Body of pancreas (tissue), 4 donors: ENCODE results near the gene TLX2. TPM values are rescaled to one million over a fixed set of nuclear protein-coding genes. Genes with fewer than 3 reads are reported as not detected.

Source experiments
- ATAC-seq: fragments of 150-250 bp; one replicate; pipeline ENCODE4 v1.9.1; 2016
- DNase-seq, 4 donors: peaks; one replicate each; pipeline ENCODE4 v3.0.0-alpha.2; 2019
- H3K27ac ChIP-seq, 4 donors: fragments of 200-600 bp; sonication (generic); 1 replicate in 3 of 4; 2 replicates in 1 of 4; pipeline versions ENCODE4 v1.5.1 to v1.6.1; 2016 to 2019; ENCODE audit warnings: mild to moderate bottlenecking in 1 of 4, mixed read lengths in 1 of 4, moderate library complexity in 1 of 4
- H3K27me3 ChIP-seq, 2 donors: fragments of 200-600 bp; sonication (generic); one replicate each; pipeline ENCODE4 v1.6.0; 2016; ENCODE audit warnings: mild to moderate bottlenecking in 1 of 2
- H3K36me3 ChIP-seq, 2 donors: fragments of 200-600 bp; sonication (generic); replicated peaks in 1 of 2; 2 replicates each; pipeline ENCODE4 v1.5.1; 2016; ENCODE audit warnings: low read depth in 2 of 2; ENCODE audit not compliant: insufficient read depth in 1 of 2
- H3K4me1 ChIP-seq: fragments of 200-600 bp; sonication (generic); one replicate; pipeline ENCODE4 v1.6.0; 2016
- H3K4me3 ChIP-seq, 2 donors: fragments of 200-600 bp; sonication (generic); 1 replicate in 1 of 2; 2 replicates in 1 of 2; pipeline ENCODE4 v1.5.1; 2016 to 2019
- H3K9me3 ChIP-seq, 3 donors: fragments of 200-600 bp; sonication (generic); 1 replicate in 2 of 3; 2 replicates in 1 of 3; pipeline ENCODE4 v1.5.1; 2016
- POLR2A ChIP-seq, 3 donors: fragments of 450-650 bp; IDR thresholded peaks; one replicate each; pipeline ENCODE4 v1.6.1; 2016; ENCODE audit warnings: antibody characterized with exemption in 3 of 3, mild to moderate bottlenecking in 2 of 3
- whole genome bisulfite sequencing, 2 donors: methylation state at CpG; one replicate each; pipeline ENCODE4 v1.1.5; 2017; 5-methylcytosine and 5-hydroxymethylcytosine counted together
- intact Hi-C: fragments of 100-400 bp; cut with DNase I; formaldehyde crosslinking; loops from one replicate; pipeline ENCODE4 v1.15.1; 2023
- total RNA-seq, 2 donors: library from RNA; depleted of rRNA; stranded (reverse); fragments of >200 nt; gene quantifications; one replicate each; pipeline ENCODE4 v1.1.0, GENCODE V29; 2016
- TF ChIP-seq, protein P1 (sequence below), 7 experiments: fragments of 450-650 bp in 4 of 7; fragments of 200-600 bp in 3 of 7; sonication (generic) in 3 of 7; IDR thresholded peaks; one replicate each; pipeline ENCODE4 v1.5.1; 2016 to 2019; ENCODE audit warnings: antibody characterized with exemption in 7 of 7

Gene TLX2
- total RNA-seq, 2 donors from 2014 or later: not detected

DNA sequence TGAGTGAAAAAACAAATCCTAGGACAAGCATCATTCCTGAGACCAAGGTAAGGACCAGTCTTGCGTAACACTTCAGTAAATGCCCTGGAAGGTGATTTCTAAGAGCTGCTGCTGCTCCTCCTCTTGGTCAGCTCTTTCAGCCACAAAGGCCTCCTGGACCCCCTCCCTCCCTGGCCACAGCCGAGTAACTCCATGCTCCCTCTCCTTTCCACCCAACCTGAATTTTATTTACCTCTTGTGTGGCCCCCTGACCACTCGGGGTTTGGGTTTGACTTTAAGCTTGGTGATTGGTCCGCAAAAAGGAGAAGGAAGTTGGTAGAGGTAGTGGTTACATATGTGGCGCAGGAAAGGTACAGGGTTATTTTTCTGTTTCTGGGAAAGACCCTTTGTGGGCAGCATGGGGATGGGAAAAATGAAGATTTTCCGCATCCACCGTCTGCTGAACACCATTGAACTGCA is 24.7 kb downstream of the TLX2 start:
- no peak for ATAC-seq
- Histone ChIP-seq H3K27ac (no peak overlapping the region), H3K4me3 (no peak overlapping the region), H3K4me1 (no peaks in the 10 kb centered on the region), H3K9me3 (no peaks in the 10 kb centered on the region), H3K36me3 (no peaks in the 10 kb centered on the region), H3K27me3 (no peaks in the 10 kb centered on the region)
- TF ChIP-seq, protein P1, sequence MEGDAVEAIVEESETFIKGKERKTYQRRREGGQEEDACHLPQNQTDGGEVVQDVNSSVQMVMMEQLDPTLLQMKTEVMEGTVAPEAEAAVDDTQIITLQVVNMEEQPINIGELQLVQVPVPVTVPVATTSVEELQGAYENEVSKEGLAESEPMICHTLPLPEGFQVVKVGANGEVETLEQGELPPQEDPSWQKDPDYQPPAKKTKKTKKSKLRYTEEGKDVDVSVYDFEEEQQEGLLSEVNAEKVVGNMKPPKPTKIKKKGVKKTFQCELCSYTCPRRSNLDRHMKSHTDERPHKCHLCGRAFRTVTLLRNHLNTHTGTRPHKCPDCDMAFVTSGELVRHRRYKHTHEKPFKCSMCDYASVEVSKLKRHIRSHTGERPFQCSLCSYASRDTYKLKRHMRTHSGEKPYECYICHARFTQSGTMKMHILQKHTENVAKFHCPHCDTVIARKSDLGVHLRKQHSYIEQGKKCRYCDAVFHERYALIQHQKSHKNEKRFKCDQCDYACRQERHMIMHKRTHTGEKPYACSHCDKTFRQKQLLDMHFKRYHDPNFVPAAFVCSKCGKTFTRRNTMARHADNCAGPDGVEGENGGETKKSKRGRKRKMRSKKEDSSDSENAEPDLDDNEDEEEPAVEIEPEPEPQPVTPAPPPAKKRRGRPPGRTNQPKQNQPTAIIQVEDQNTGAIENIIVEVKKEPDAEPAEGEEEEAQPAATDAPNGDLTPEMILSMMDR (IDR thresholded peaks at IDR 0.05): no peak
- no peak for TF ChIP-seq POLR2A (IDR thresholded peaks at IDR 0.05)
- intact Hi-C loops: no loop called here
- no peak for DNase-seq
- 48 to 53% methylated on average over 7 of the region's 7 CpGs for WGBS, 2 donors

DNA sequence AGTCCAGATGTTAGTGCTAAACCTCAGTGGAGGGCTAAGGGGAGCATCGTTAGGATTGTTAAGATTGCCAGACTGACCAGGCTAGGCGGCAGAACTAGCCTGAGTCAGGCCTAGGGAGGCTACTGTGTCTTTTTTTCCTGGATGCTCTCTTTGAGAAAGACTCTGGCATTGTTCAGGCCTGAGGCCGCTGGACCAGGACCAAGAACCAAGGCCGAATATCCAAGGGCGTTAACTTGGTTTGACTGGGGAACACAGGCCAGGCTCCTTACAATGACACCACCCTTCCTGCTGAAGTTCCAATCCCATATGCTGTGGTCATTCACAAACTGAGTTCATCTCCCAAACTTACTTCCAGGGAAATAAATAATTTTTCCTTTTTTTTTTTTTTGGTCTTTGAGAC is 26.0 kb downstream of the TLX2 start:
- H3K4me1 ChIP-seq: no peaks in the 10 kb centered on the region
- H3K4me3 ChIP-seq: no peak overlapping the region
- no peak overlapping the region for H3K27ac ChIP-seq
- H3K36me3 ChIP-seq: no peaks in the 10 kb centered on the region
- intact Hi-C loops: no loop called here
- no peak for TF ChIP-seq POLR2A (IDR thresholded peaks at IDR 0.05)
- TF ChIP-seq, protein P1 (IDR thresholded peaks at IDR 0.05): no peak
- ATAC-seq (peak; percentile 24), DNase-seq (no peak)
- 49 to 64% methylated on average over 5 of the region's 5 CpGs for WGBS, 2 donors
- no peaks in the 10 kb centered on the region for H3K9me3 ChIP-seq
- H3K27me3 ChIP-seq: no peaks in the 10 kb centered on the region

DNA sequence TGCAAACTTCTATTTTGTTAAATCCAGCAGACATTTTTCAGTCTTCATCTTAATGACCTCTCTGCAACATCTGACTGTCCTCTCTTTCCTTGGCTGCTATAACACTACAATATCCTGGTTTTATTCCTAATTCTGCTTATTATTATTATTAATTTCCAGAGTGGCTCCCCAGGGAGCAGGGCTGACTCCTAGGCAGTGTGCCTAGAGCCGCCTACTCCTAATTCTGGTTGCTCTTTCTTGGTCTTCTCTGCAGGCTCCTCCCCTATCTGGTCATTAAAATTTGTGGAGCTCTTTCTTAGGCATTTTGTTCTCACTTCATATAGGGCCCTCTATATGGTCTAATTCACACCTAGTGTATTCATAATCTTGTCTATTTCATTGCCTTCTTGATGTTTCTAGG is 28.7 kb downstream of the TLX2 start:
- H3K36me3 ChIP-seq: no peaks in the 10 kb centered on the region
- H3K27me3 ChIP-seq: no peaks in the 10 kb centered on the region
- H3K9me3 ChIP-seq: no peaks in the 10 kb centered on the region
- 64 to 70% methylated on average over 1 of the region's 1 CpG for WGBS, 2 donors
- ATAC-seq: no peak
- TF ChIP-seq, protein P1 (IDR thresholded peaks at IDR 0.05): no peak
- no peak for TF ChIP-seq POLR2A (IDR thresholded peaks at IDR 0.05)
- no peak overlapping the region for H3K27ac ChIP-seq
- peaks cover under 1% of the 10 kb centered on the region for H3K4me1 ChIP-seq
- DNase-seq: no peak
- no peak overlapping the region for H3K4me3 ChIP-seq
- intact Hi-C loops: no loop called here

GRCh38 chr2:74544634-74545033 is 30.4 kb downstream of the TLX2 start:
- intact Hi-C loops: no loop called here
- TF ChIP-seq POLR2A (IDR thresholded peaks at IDR 0.05): no peak
- TF ChIP-seq, protein P1 (IDR thresholded peaks at IDR 0.05): peak in 2 of 7 experiments; percentile 3 to 10
- Histone ChIP-seq H3K27me3 (no peaks in the 10 kb centered on the region), H3K9me3 (no peaks in the 10 kb centered on the region), H3K27ac (no peak overlapping the region), H3K4me1 (peaks cover 15% of the 10 kb centered on the region), H3K36me3 (no peaks in the 10 kb centered on the region), H3K4me3 (no peak overlapping the region)
- no peak for DNase-seq
- no peak for ATAC-seq
- WGBS, 2 donors: 72 to 78% methylated on average over 3 of the region's 3 CpGs

DNA sequence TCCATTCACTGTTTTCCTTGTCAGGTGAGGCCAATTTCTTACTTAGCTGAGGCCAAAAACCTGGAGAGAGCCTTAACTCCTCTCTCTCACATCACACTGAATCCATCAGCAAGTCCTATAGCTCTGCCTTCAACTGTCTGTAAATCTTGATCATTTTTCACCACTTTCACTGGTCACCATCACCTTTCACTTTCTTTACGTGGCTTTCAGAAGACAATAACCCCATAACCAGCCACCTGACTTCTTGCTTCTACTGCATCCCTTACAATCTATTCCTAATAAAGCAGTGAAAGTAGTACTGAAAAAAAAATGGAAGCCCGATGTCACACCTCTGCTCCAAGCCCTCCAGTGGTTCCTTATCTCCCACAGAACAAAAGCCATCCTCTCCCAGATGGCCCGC is 31.8 kb downstream of the TLX2 start:
- Histone ChIP-seq H3K36me3 (no peaks in the 10 kb centered on the region), H3K4me3 (no peak overlapping the region), H3K27ac (no peak overlapping the region), H3K27me3 (no peaks in the 10 kb centered on the region), H3K4me1 (peaks cover 18% of the 10 kb centered on the region), H3K9me3 (no peaks in the 10 kb centered on the region)
- ATAC-seq: no peak
- no peak for DNase-seq
- 71 to 77% methylated on average over 3 of the region's 3 CpGs for WGBS, 2 donors
- intact Hi-C loops: no loop called here
- TF ChIP-seq POLR2A (IDR thresholded peaks at IDR 0.05): no peak
- TF ChIP-seq, protein P1 (IDR thresholded peaks at IDR 0.05): no peak
